Adrenal gland (tissue), 19 donors: Measurements from ENCODE around the gene RBX1. TPM values are rescaled to one million over a fixed set of nuclear protein-coding genes. Genes with fewer than 3 reads are reported as not detected.

Experiments
- DNase-seq, 7 donors: peaks; one replicate each; pipeline ENCODE4 v3.0.0-alpha.2; 2019 to 2020
- H3K27ac ChIP-seq, 5 donors: fragments of 200-600 bp; sonication (generic) in 4 of 5; 1 replicate in 3 of 5; 2 replicates in 2 of 5; pipeline versions ENCODE4 v1.5.1 to v1.8.0; 2016 to 2020; ENCODE audit warnings: mild to moderate bottlenecking in 1 of 5
- H3K27me3 ChIP-seq: fragments of 200-600 bp; 2 replicates; pipeline ENCODE4 v1.8.0; 2021
- H3K36me3 ChIP-seq, 2 donors: fragments of 200-600 bp; replicated peaks in 1 of 2; 1 replicate in 1 of 2; 2 replicates in 1 of 2; pipeline versions ENCODE4 v1.5.1 to v1.8.0; 2018 to 2022
- H3K4me1 ChIP-seq, 2 donors: fragments of 200-600 bp; replicated peaks in 1 of 2; 1 replicate in 1 of 2; 2 replicates in 1 of 2; pipeline versions ENCODE4 v1.5.1 to v1.8.0; 2018 to 2021
- H3K4me3 ChIP-seq, 4 donors: fragments of 200-600 bp; sonication (generic) in 3 of 4; one replicate each; pipeline ENCODE4 v1.5.1; 2016 to 2018
- H3K9me3 ChIP-seq, 3 donors: fragments of 200-600 bp; sonication (generic) in 1 of 3; replicated peaks in 1 of 3; 1 replicate in 2 of 3; 2 replicates in 1 of 3; pipeline versions ENCODE4 v1.5.1 to v1.8.0; 2016 to 2021
- CTCF ChIP-seq, 6 experiments: fragments of 450-650 bp in 4 of 6; fragments of 200-600 bp in 2 of 6; sonication (generic) in 1 of 6; IDR thresholded peaks; 1 replicate in 5 of 6; 2 replicates in 1 of 6; pipeline versions ENCODE4 v1.5.1 to v1.8.0; 2016 to 2021; ENCODE audit warnings: antibody characterized with exemption in 6 of 6, mild to moderate bottlenecking in 2 of 6, moderate library complexity in 1 of 6
- POLR2A ChIP-seq, 2 donors: fragments of 450-650 bp; IDR thresholded peaks; one replicate each; pipeline ENCODE4 v1.6.1; 2017; ENCODE audit warnings: antibody characterized with exemption in 2 of 2, mild to moderate bottlenecking in 2 of 2, moderate library complexity in 1 of 2
- WGBS, 4 donors: extraction: QIAGEN DNeasy Blood & Tissue Kit in 2 of 4; methylation state at CpG; one replicate each; pipeline versions ENCODE4 v1.1.5 to v1.1.7; 2013 to 2017; 5-methylcytosine and 5-hydroxymethylcytosine counted together
- intact Hi-C, 2 donors: fragments of 100-400 bp; cut with DNase I; formaldehyde crosslinking; loops; one replicate each; pipeline versions ENCODE4 v1.14.1 to v1.15.0; 2022 to 2023
- long read RNA-seq, 10 donors: library from polyadenylated mRNA in 3 of 10; unstranded in 2 of 10; stranded (forward) in 1 of 10; transcript quantifications; one replicate each; pipeline ENCODE4 v2.0.0 and lab custom pipeline, GENCODE V29; 2021 to 2026
- polyA plus RNA-seq, 3 donors: library from polyadenylated mRNA; stranded (reverse); fragments of 200-250 nt in 2 of 3; fragments of 350-450 nt in 1 of 3; fragmentation: Illumina TruSeq in 1 of 3; extraction: RNeasy Lipid Tissue Mini Kit (QIAGEN cat#74804) in 1 of 3; gene quantifications; one replicate each; pipeline ENCODE4 v1.2.3, GENCODE V29; 2013 to 2014
- total RNA-seq, 9 donors: library from RNA; depleted of rRNA in 4 of 9; stranded (reverse); fragments of >200 nt in 4 of 9; fragments of 120-200 nt in 1 of 9; fragmentation: NEBNext Ultra II Directional in 1 of 9; extraction: Animal tissue kit (Norgen Biotek cat#: 25700) in 1 of 9; gene quantifications; one replicate each; pipeline versions ENCODE4 v1.1.0 to v1.2.4, GENCODE V29; 2013 to 2023
- donor health status: healthy with polysubstance abuse.
- donor health status: Bipolar disorder and iron deficiency.
- donor health status: DM: yes; HTN: yes; CAD: no.
- donor health status: DM: no; HTN: no; CAD: no.
- donor health status: DM: no; HTN: no; CAD: no.
- donor health status: DM: yes; HTN: yes; CAD: no.

The RBX1 gene
- total RNA-seq (10 to 100 TPM; 26.8 to 88.1 (median 54.5) TPM), polyA plus RNA-seq (100 to 1,000 TPM in 1 of 3 donors, 10 to 100 TPM in 2; 57.0 to 144 (median 95.2) TPM)
- long read RNA-seq, donor 1, transcript RBX1-201 (5 exons, 1,188 nt) = major isoform, 166 of 177 reads
- long read RNA-seq, donor 1, partial matches to known transcripts = 7 of 177 reads
- long read RNA-seq, donor 1, other reads (novel, unspliced or antisense) = 0 of 177 reads
- long read RNA-seq, donor 2, transcript RBX1-201 (5 exons, 1,188 nt) = major isoform, 119 of 142 reads
- long read RNA-seq, donor 2, transcript RBX1-202 (2 exons, 1,871 nt) = minor isoform, 9 of 142 reads
- long read RNA-seq, donor 2, partial matches to known transcripts = 14 of 142 reads
- long read RNA-seq, donor 2, other reads (novel, unspliced or antisense) = 0 of 142 reads
- long read RNA-seq, donor 3, transcript RBX1-201 (5 exons, 1,188 nt) = major isoform, 129 of 148 reads
- long read RNA-seq, donor 3, partial matches to known transcripts = 15 of 148 reads
- long read RNA-seq, donor 3, other reads (novel, unspliced or antisense) = 0 of 148 reads
- long read RNA-seq, donor 4, transcript RBX1-201 (5 exons, 1,188 nt) = major isoform, 206 of 224 reads
- long read RNA-seq, donor 4, partial matches to known transcripts = 3 of 224 reads
- long read RNA-seq, donor 4, other reads (novel, unspliced or antisense) = 15 of 224 reads
- long read RNA-seq, donor 5, transcript RBX1-202 (2 exons, 1,871 nt) = minor isoform, 13 of 157 reads
- long read RNA-seq, donor 5, transcript RBX1-201 (5 exons, 1,188 nt) = major isoform, 123 of 157 reads
- long read RNA-seq, donor 5, partial matches to known transcripts = 4 of 157 reads
- long read RNA-seq, donor 5, other reads (novel, unspliced or antisense) = 17 of 157 reads
- long read RNA-seq, donor 6, transcript RBX1-201 (5 exons, 1,188 nt) = major isoform, 130 of 146 reads
- long read RNA-seq, donor 6, partial matches to known transcripts = 1 of 146 reads
- long read RNA-seq, donor 6, other reads (novel, unspliced or antisense) = 14 of 146 reads
- long read RNA-seq, donor 7, transcript RBX1-202 (2 exons, 1,871 nt) = minor isoform, 7 of 74 reads
- long read RNA-seq, donor 7, transcript RBX1-201 (5 exons, 1,188 nt) = major isoform, 67 of 74 reads
- long read RNA-seq, donor 7, partial matches to known transcripts = 0 of 74 reads
- long read RNA-seq, donor 7, other reads (novel, unspliced or antisense) = 0 of 74 reads
- long read RNA-seq, donor 8, transcript RBX1-202 (2 exons, 1,871 nt) = minor isoform, 8 of 152 reads
- long read RNA-seq, donor 8, transcript RBX1-201 (5 exons, 1,188 nt) = major isoform, 139 of 152 reads
- long read RNA-seq, donor 8, partial matches to known transcripts = 0 of 152 reads
- long read RNA-seq, donor 8, other reads (novel, unspliced or antisense) = 5 of 152 reads
- long read RNA-seq, donor 9, transcript RBX1-201 (5 exons, 1,188 nt) = major isoform, 118 of 140 reads
- long read RNA-seq, donor 9, transcript RBX1-202 (2 exons, 1,871 nt) = minor isoform, 11 of 140 reads
- long read RNA-seq, donor 9, partial matches to known transcripts = 6 of 140 reads
- long read RNA-seq, donor 9, other reads (novel, unspliced or antisense) = 5 of 140 reads
- long read RNA-seq, donor 10, transcript RBX1-201 (5 exons, 1,188 nt) = major isoform, 42 of 52 reads
- long read RNA-seq, donor 10, partial matches to known transcripts = 6 of 52 reads
- long read RNA-seq, donor 10, other reads (novel, unspliced or antisense) = 0 of 52 reads

- peaks cover 0 to 10% of the 10 kb centered on the region in 2 donors for H3K36me3 ChIP-seq
- intact Hi-C loops = loop anchor here in 1 of 2 donors (10.0 kb wide), 1 partner anchor 144 kb away; the partner anchor contains the start of gene EP300
- H3K27me3 ChIP-seq = no peaks in the 10 kb centered on the region
- peak; percentile 98 to 99 (median 99) for DNase-seq
- H3K4me3 ChIP-seq = peak within 1 kb of the TSS; percentile 35 to 85 (median 76)
- peaks cover 11 to 21% of the 10 kb centered on the region in 2 donors for H3K4me1 ChIP-seq
- peak within 1 kb of the TSS; percentile 37 to 94 (median 90) for H3K27ac ChIP-seq
- H3K9me3 ChIP-seq = no peaks in the 10 kb centered on the region
- WGBS, 4 donors = 0 to 1% (median 0%) methylated on average over 14 to 86 of the region's 86 CpGs
- TF ChIP-seq POLR2A (IDR thresholded peaks at IDR 0.05) (peak; percentile 78 to 82), CTCF (IDR thresholded peaks at IDR 0.05) (no peak)
Measured at GRCh38 chr22:40950962-40951794, at the start of gene RBX1. Gene RBX1 (plus strand): TSS chr22:40951378. CDS start chr22:40951399, 21 bp downstream.

DNA sequence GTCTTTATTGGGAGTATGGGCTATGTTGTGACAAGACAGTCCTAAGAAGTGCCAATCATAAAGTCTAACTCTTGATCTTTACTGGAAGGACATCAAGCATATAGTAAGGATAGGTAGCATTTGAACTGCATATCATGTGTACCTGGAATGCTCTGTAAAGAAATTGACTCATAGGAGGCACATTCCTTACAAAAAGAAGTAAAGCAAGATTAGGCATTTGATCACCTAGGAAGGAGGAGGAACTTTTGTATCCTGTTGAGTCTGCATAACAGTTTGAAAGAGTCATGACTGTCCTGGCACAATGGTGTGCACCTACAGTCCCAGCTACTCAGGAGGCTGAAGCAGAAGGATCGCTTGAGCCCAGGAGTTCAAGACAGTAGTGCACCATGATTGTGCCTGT, 47.1 kb upstream of the RBX1 start:
- Histone ChIP-seq H3K4me3 (no peak overlapping the region), H3K27ac (no peak overlapping the region), H3K4me1 (no peaks in the 10 kb centered on the region), H3K9me3 (no peaks in the 10 kb centered on the region), H3K36me3 (peaks cover 0 to 17% of the 10 kb centered on the region in 2 donors), H3K27me3 (no peaks in the 10 kb centered on the region)
- TF ChIP-seq POLR2A (IDR thresholded peaks at IDR 0.05) (no peak), CTCF (IDR thresholded peaks at IDR 0.05) (no peak)
- intact Hi-C loops = no loop called here
- WGBS, 4 donors = 93 to 100% (median 98%) methylated on average over 1 of the region's 1 CpG
- no peak for DNase-seq

- H3K4me1 ChIP-seq = no peaks in the 10 kb centered on the region
- no peak overlapping the region for H3K27ac ChIP-seq
- H3K27me3 ChIP-seq = no peaks in the 10 kb centered on the region
- H3K36me3 ChIP-seq = peaks cover 0 to 30% of the 10 kb centered on the region in 2 donors
- H3K9me3 ChIP-seq = no peaks in the 10 kb centered on the region
- intact Hi-C loops = no loop called here
- no peak overlapping the region for H3K4me3 ChIP-seq
- TF ChIP-seq POLR2A (IDR thresholded peaks at IDR 0.05) = no peak
- no peak for TF ChIP-seq CTCF (IDR thresholded peaks at IDR 0.05)
- 92 to 97% (median 93%) methylated on average over 6 of the region's 6 CpGs for WGBS, 4 donors
- DNase-seq = no peak
Measured at GRCh38 chr22:40908895-40909294, 42.3 kb upstream of the RBX1 start.
